Left kidney (tissue), 8 donors: ENCODE results near the gene GBP4. TPM values are rescaled to one million over a fixed set of nuclear protein-coding genes. Genes with fewer than 3 reads are reported as not detected.
"Not testable (repeated sequence)": the region's sequence is repeated elsewhere in the genome, so short reads cannot be mapped to it uniquely, and the experiment has no call there.

Experiments used
- DNase-seq: peaks from one replicate; pipeline ENCODE4 v3.0.0-alpha.2; 2013
- long read RNA-seq, 8 donors: transcript quantifications; one replicate each; lab custom pipeline, GENCODE V29; 2026
- polyA plus RNA-seq: library from polyadenylated mRNA; unstranded; fragments of 120-200 nt; gene quantifications from one replicate; pipeline ENCODE4 v1.2.1, GENCODE V29; 2013; ENCODE audit not compliant: insufficient read length

The GBP4 gene
- polyA plus RNA-seq: 9.7 TPM
- long read RNA-seq, donor 1: 0 reads
- long read RNA-seq, donor 2, full-length matches to known transcripts: 1 of 1 reads
- long read RNA-seq, donor 2, partial matches to known transcripts: 0 of 1 reads
- long read RNA-seq, donor 2, other reads (novel, unspliced or antisense): 0 of 1 reads
- long read RNA-seq, donor 3: 0 reads
- long read RNA-seq, donor 4: 0 reads
- long read RNA-seq, donor 5, full-length matches to known transcripts: 2 of 2 reads
- long read RNA-seq, donor 5, partial matches to known transcripts: 0 of 2 reads
- long read RNA-seq, donor 5, other reads (novel, unspliced or antisense): 0 of 2 reads
- long read RNA-seq, donor 6: 0 reads
- long read RNA-seq, donor 7: 0 reads
- long read RNA-seq, donor 8: 0 reads

- peak; percentile 17 for DNase-seq
Observed at GRCh38 chr1:89198491-89199072, at the start of gene GBP4. TSS of gene GBP4 (minus strand) at chr1:89198942. CDS start at chr1:89198834, 108 bp downstream.

GRCh38 chr1:89243046-89243445 is 44.3 kb upstream of the GBP4 start:
- no peak for DNase-seq

GRCh38 chr1:89221341-89221740 is 22.6 kb upstream of the GBP4 start:
- DNase-seq: no peak

GRCh38 chr1:89219851-89220250 is 21.1 kb upstream of the GBP4 start:
- DNase-seq: not testable (repeated sequence)

GRCh38 chr1:89218941-89219340 is 20.2 kb upstream of the GBP4 start:
- not testable (repeated sequence) for DNase-seq

- DNase-seq: no peak
Observed at GRCh38 chr1:89213347-89213746, 14.6 kb upstream of the GBP4 start.

- no peak for DNase-seq
Observed at GRCh38 chr1:89211035-89211634, 12.4 kb upstream of the GBP4 start.

GRCh38 chr1:89206373-89206772 is 7.6 kb upstream of the GBP4 start:
- DNase-seq: no peak

GRCh38 chr1:89203166-89203565 is 4.4 kb upstream of the GBP4 start:
- DNase-seq: no peak

GRCh38 chr1:89201106-89201794 is 2.5 kb upstream of the GBP4 start:
- DNase-seq: no peak

- no peak for DNase-seq
Observed at GRCh38 chr1:89200663-89201062, 1.9 kb upstream of the GBP4 start.

- no peak for DNase-seq
Observed at GRCh38 chr1:89199525-89200031, 836 bp upstream of the GBP4 start.

GRCh38 chr1:89198081-89198480 is 661 bp downstream of the GBP4 start:
- DNase-seq: no peak

GRCh38 chr1:89195476-89195875 is 3.3 kb downstream of the GBP4 start:
- DNase-seq: no peak

GRCh38 chr1:89191314-89191713 is 7.4 kb downstream of the GBP4 start:
- DNase-seq: no peak

- DNase-seq: no peak
Observed at GRCh38 chr1:89190017-89190416, 8.7 kb downstream of the GBP4 start.

GRCh38 chr1:89179343-89179742 is 19.4 kb downstream of the GBP4 start:
- DNase-seq: no peak

GRCh38 chr1:89176971-89177370 is 21.8 kb downstream of the GBP4 start:
- DNase-seq: no peak

GRCh38 chr1:89175601-89176256 is 23.0 kb downstream of the GBP4 start, which contains the start of gene GBP7:
TSS of gene GBP7 (minus strand) at chr1:89176003. CDS start at chr1:89171935, 4,068 bp downstream.
- no peak for DNase-seq

GRCh38 chr1:89174491-89174890 is 24.3 kb downstream of the GBP4 start:
- no peak for DNase-seq

- no peak for DNase-seq
Observed at GRCh38 chr1:89172468-89173143, 26.1 kb downstream of the GBP4 start.
